ENCODE results near the gene MTG2. TPM values are rescaled to one million over a fixed set of nuclear protein-coding genes. Genes with fewer than 3 reads are reported as not detected.

Gene MTG2
- total and polyA plus RNA-seq, 4 donors = 12.6 to 43.9 (median 33.8) TPM

GRCh38 chr20:62151225-62151624 is 31.6 kb upstream of the MTG2 start:
- H3K36me3 ChIP-seq (ENCODE audit: control insufficient read depth, insufficient read depth, low read length) = peaks cover 62% of the 10 kb centered on the region
- WGBS (ENCODE audit: insufficient coverage) = 89% methylated on average over 11 of the region's 11 CpGs
- no peaks in the 10 kb centered on the region for H3K9me3 ChIP-seq (ENCODE audit: control insufficient read depth, insufficient read depth, low read length)
- no peak overlapping the region for H3K4me3 ChIP-seq (ENCODE audit: low read depth, low read length)
- no peak for DNase-seq (ENCODE audit: low read depth in 4 of 6, low spot score in 6 of 6)
- no peak overlapping the region for H3K27ac ChIP-seq (ENCODE audit: low read depth, low read length)
- no peaks in the 10 kb centered on the region for H3K27me3 ChIP-seq (ENCODE audit: control insufficient read depth, insufficient read depth, low read length)
- peaks cover 41% of the 10 kb centered on the region for H3K4me1 ChIP-seq (ENCODE audit: control insufficient read depth, insufficient read depth, low read length)

GRCh38 chr20:62151835-62152364 is 30.9 kb upstream of the MTG2 start:
- no peaks in the 10 kb centered on the region for H3K27me3 ChIP-seq (ENCODE audit: control insufficient read depth, insufficient read depth, low read length)
- peaks cover 48% of the 10 kb centered on the region for H3K4me1 ChIP-seq (ENCODE audit: control insufficient read depth, insufficient read depth, low read length)
- peaks cover 69% of the 10 kb centered on the region for H3K36me3 ChIP-seq (ENCODE audit: control insufficient read depth, insufficient read depth, low read length)
- H3K9me3 ChIP-seq (ENCODE audit: control insufficient read depth, insufficient read depth, low read length) = no peaks in the 10 kb centered on the region
- WGBS (ENCODE audit: insufficient coverage) = 90% methylated on average over 23 of the region's 23 CpGs
- H3K27ac ChIP-seq (ENCODE audit: low read depth, low read length) = no peak overlapping the region
- DNase-seq (ENCODE audit: low read depth in 4 of 6, low spot score in 6 of 6) = no peak
- H3K4me3 ChIP-seq (ENCODE audit: low read depth, low read length) = no peak overlapping the region

- Histone ChIP-seq H3K36me3 (ENCODE audit: control insufficient read depth, insufficient read depth, low read length) (peaks cover 83% of the 10 kb centered on the region), H3K27me3 (ENCODE audit: control insufficient read depth, insufficient read depth, low read length) (no peaks in the 10 kb centered on the region), H3K4me3 (ENCODE audit: low read depth, low read length) (no peak overlapping the region), H3K27ac (ENCODE audit: low read depth, low read length) (no peak overlapping the region), H3K4me1 (ENCODE audit: control insufficient read depth, insufficient read depth, low read length) (peaks cover 28% of the 10 kb centered on the region), H3K9me3 (ENCODE audit: control insufficient read depth, insufficient read depth, low read length) (no peaks in the 10 kb centered on the region)
- 63% methylated on average over 23 of the region's 29 CpGs for WGBS (ENCODE audit: insufficient coverage)
- no peak for DNase-seq (ENCODE audit: low read depth in 4 of 6, low spot score in 6 of 6)
These were observed 27.2 kb upstream of the MTG2 start for GRCh38 chr20:62155428-62156253.

GRCh38 chr20:62156254-62156556 is 26.6 kb upstream of the MTG2 start:
- Histone ChIP-seq H3K27ac (ENCODE audit: low read depth, low read length) (no peak overlapping the region), H3K36me3 (ENCODE audit: control insufficient read depth, insufficient read depth, low read length) (peaks cover 83% of the 10 kb centered on the region), H3K4me1 (ENCODE audit: control insufficient read depth, insufficient read depth, low read length) (peaks cover 22% of the 10 kb centered on the region), H3K9me3 (ENCODE audit: control insufficient read depth, insufficient read depth, low read length) (no peaks in the 10 kb centered on the region), H3K27me3 (ENCODE audit: control insufficient read depth, insufficient read depth, low read length) (no peaks in the 10 kb centered on the region), H3K4me3 (ENCODE audit: low read depth, low read length) (no peak overlapping the region)
- no peak for DNase-seq (ENCODE audit: low read depth in 4 of 6, low spot score in 6 of 6)
- WGBS (ENCODE audit: insufficient coverage) = 40% methylated on average over 1 of the region's 3 CpGs

GRCh38 chr20:62156592-62157386 is 26.0 kb upstream of the MTG2 start:
- 40% methylated on average over 24 of the region's 24 CpGs for WGBS (ENCODE audit: insufficient coverage)
- peaks cover 21% of the 10 kb centered on the region for H3K4me1 ChIP-seq (ENCODE audit: control insufficient read depth, insufficient read depth, low read length)
- no peak overlapping the region for H3K4me3 ChIP-seq (ENCODE audit: low read depth, low read length)
- no peaks in the 10 kb centered on the region for H3K9me3 ChIP-seq (ENCODE audit: control insufficient read depth, insufficient read depth, low read length)
- no peaks in the 10 kb centered on the region for H3K27me3 ChIP-seq (ENCODE audit: control insufficient read depth, insufficient read depth, low read length)
- H3K36me3 ChIP-seq (ENCODE audit: control insufficient read depth, insufficient read depth, low read length) = peaks cover 83% of the 10 kb centered on the region
- H3K27ac ChIP-seq (ENCODE audit: low read depth, low read length) = no peak overlapping the region
- peak in 2 of 6 donors; percentile 68 to 69 for DNase-seq (ENCODE audit: low read depth in 4 of 6, low spot score in 6 of 6)

GRCh38 chr20:62157387-62158087 is 25.3 kb upstream of the MTG2 start:
- H3K27ac ChIP-seq (ENCODE audit: low read depth, low read length) = no peak overlapping the region
- 90% methylated on average over 14 of the region's 25 CpGs for WGBS (ENCODE audit: insufficient coverage)

GRCh38 chr20:62158088-62158400 is 24.8 kb upstream of the MTG2 start:
- Histone ChIP-seq H3K36me3 (ENCODE audit: control insufficient read depth, insufficient read depth, low read length) (peaks cover 90% of the 10 kb centered on the region), H3K4me3 (ENCODE audit: low read depth, low read length) (no peak overlapping the region), H3K27ac (ENCODE audit: low read depth, low read length) (no peak overlapping the region), H3K27me3 (ENCODE audit: control insufficient read depth, insufficient read depth, low read length) (no peaks in the 10 kb centered on the region), H3K4me1 (ENCODE audit: control insufficient read depth, insufficient read depth, low read length) (peaks cover 21% of the 10 kb centered on the region), H3K9me3 (ENCODE audit: control insufficient read depth, insufficient read depth, low read length) (no peaks in the 10 kb centered on the region)
- no peak for DNase-seq (ENCODE audit: low read depth in 4 of 6, low spot score in 6 of 6)
- 97% methylated on average over 12 of the region's 12 CpGs for WGBS (ENCODE audit: insufficient coverage)

More at GRCh38 chr20:62157387-62158087, 25.3 kb upstream of the MTG2 start:
- peaks cover 21% of the 10 kb centered on the region for H3K4me1 ChIP-seq (ENCODE audit: control insufficient read depth, insufficient read depth, low read length)
- no peak for DNase-seq (ENCODE audit: low read depth in 4 of 6, low spot score in 6 of 6)
- no peaks in the 10 kb centered on the region for H3K9me3 ChIP-seq (ENCODE audit: control insufficient read depth, insufficient read depth, low read length)
- H3K36me3 ChIP-seq (ENCODE audit: control insufficient read depth, insufficient read depth, low read length) = peaks cover 85% of the 10 kb centered on the region
- H3K27me3 ChIP-seq (ENCODE audit: control insufficient read depth, insufficient read depth, low read length) = no peaks in the 10 kb centered on the region
- H3K4me3 ChIP-seq (ENCODE audit: low read depth, low read length) = no peak overlapping the region

- H3K9me3 ChIP-seq (ENCODE audit: control insufficient read depth, insufficient read depth, low read length) = no peaks in the 10 kb centered on the region
- H3K36me3 ChIP-seq (ENCODE audit: control insufficient read depth, insufficient read depth, low read length) = peaks cover 91% of the 10 kb centered on the region
- H3K27me3 ChIP-seq (ENCODE audit: control insufficient read depth, insufficient read depth, low read length) = no peaks in the 10 kb centered on the region
- 93% methylated on average over 22 of the region's 22 CpGs for WGBS (ENCODE audit: insufficient coverage)
- no peak for DNase-seq (ENCODE audit: low read depth in 4 of 6, low spot score in 6 of 6)
- no peak overlapping the region for H3K4me3 ChIP-seq (ENCODE audit: low read depth, low read length)
- no peak overlapping the region for H3K27ac ChIP-seq (ENCODE audit: low read depth, low read length)
- H3K4me1 ChIP-seq (ENCODE audit: control insufficient read depth, insufficient read depth, low read length) = peaks cover 21% of the 10 kb centered on the region
These were observed 24.3 kb upstream of the MTG2 start for GRCh38 chr20:62158541-62158940.

GRCh38 chr20:62159052-62159451 is 23.8 kb upstream of the MTG2 start:
- Histone ChIP-seq H3K4me3 (ENCODE audit: low read depth, low read length) (no peak overlapping the region), H3K36me3 (ENCODE audit: control insufficient read depth, insufficient read depth, low read length) (peaks cover 95% of the 10 kb centered on the region), H3K9me3 (ENCODE audit: control insufficient read depth, insufficient read depth, low read length) (no peaks in the 10 kb centered on the region), H3K27me3 (ENCODE audit: control insufficient read depth, insufficient read depth, low read length) (no peaks in the 10 kb centered on the region), H3K4me1 (ENCODE audit: control insufficient read depth, insufficient read depth, low read length) (peaks cover 21% of the 10 kb centered on the region), H3K27ac (ENCODE audit: low read depth, low read length) (no peak overlapping the region)
- DNase-seq (ENCODE audit: low read depth in 4 of 6, low spot score in 6 of 6) = no peak
- WGBS (ENCODE audit: insufficient coverage) = 85% methylated on average over 9 of the region's 11 CpGs

Data from spinal cord (tissue), 10 donors.